DND-41 (cell line): ENCODE results near the gene SPEM2.

Experiments
- ATAC-seq: fragments of 200-7000 bp; cut with Tn5 transposase; 3 replicates; pipeline ENCODE4 v1.9.1; 2021; ENCODE audit warnings: low read depth; ENCODE audit not compliant: insufficient read depth
- DNase-seq: peaks from one replicate; pipeline ENCODE4 v3.0.0-alpha.2; 2020
- H2AFZ ChIP-seq: 2 replicates; pipeline ENCODE4 v1.6.0; 2012; ENCODE audit warnings: low read depth, low read length
- H3K27ac ChIP-seq: 2 replicates; pipeline ENCODE4 v1.5.1; 2012; ENCODE audit warnings: low read length, inconsistent platforms
- H3K27me3 ChIP-seq: fragments of 200-600 bp; sonication (generic); 2 replicates; pipeline ENCODE4 v1.6.0; 2012; ENCODE audit warnings: low read length, mild to moderate bottlenecking, inconsistent platforms; ENCODE audit not compliant: insufficient read depth, poor library complexity
- H3K36me3 ChIP-seq: 2 replicates; pipeline ENCODE4 v1.5.1; 2012; ENCODE audit warnings: low read length, inconsistent platforms; ENCODE audit not compliant: insufficient read depth
- H3K4me1 ChIP-seq: 2 replicates; pipeline ENCODE4 v1.5.1; 2012; ENCODE audit warnings: mild to moderate bottlenecking, low read length; ENCODE audit not compliant: insufficient read depth
- H3K4me2 ChIP-seq: 2 replicates; pipeline ENCODE4 v1.6.0; 2012; ENCODE audit warnings: mild to moderate bottlenecking, moderate library complexity, low read length, inconsistent platforms; ENCODE audit not compliant: insufficient read depth
- H3K4me3 ChIP-seq, 2 experiments: fragments of 200-600 bp in 1 of 2; shearing (Covaris generic) in 1 of 2; 2 replicates each; pipeline ENCODE4 v1.5.1; 2012 to 2016; ENCODE audit warnings: inconsistent platforms in 2 of 2, low read length in 2 of 2, mild to moderate bottlenecking in 2 of 2, low read depth in 1 of 2, moderate library complexity in 1 of 2
- H3K79me2 ChIP-seq: 2 replicates; pipeline ENCODE4 v1.6.0; 2012; ENCODE audit warnings: low read length, inconsistent platforms; ENCODE audit not compliant: insufficient read depth
- H3K9ac ChIP-seq: 2 replicates; pipeline ENCODE4 v1.6.0; 2012; ENCODE audit warnings: low read depth, mild to moderate bottlenecking, inconsistent platforms, low read length, moderate library complexity
- H3K9me3 ChIP-seq: 2 replicates; pipeline ENCODE4 v1.5.1; 2012; ENCODE audit warnings: low read length, moderate library complexity, mild to moderate bottlenecking, inconsistent platforms; ENCODE audit not compliant: insufficient read depth, severe bottlenecking
- H4K20me1 ChIP-seq: 2 replicates; pipeline ENCODE4 v1.6.0; 2012; ENCODE audit warnings: low read length; ENCODE audit not compliant: insufficient read depth
- CTCF ChIP-seq: IDR thresholded peaks from 2 replicates; pipeline ENCODE4 v1.5.1; 2012; ENCODE audit warnings: borderline replicate concordance, low read length, moderate library complexity, mild to moderate bottlenecking; ENCODE audit not compliant: poor library complexity, severe bottlenecking; ENCODE audit errors: extremely low read depth
- EZH2 ChIP-seq: IDR thresholded peaks from 3 replicates; pipeline ENCODE4 v1.6.1; 2012; ENCODE audit warnings: borderline replicate concordance, low read depth, mild to moderate bottlenecking, moderate library complexity, low read length, inconsistent platforms; ENCODE audit not compliant: severe bottlenecking

The SPEM2 gene

GRCh38 chr17:7429722-7430121 lies 4.3 kb downstream of the SPEM2 start:
- H3K4me3 ChIP-seq, result no peak overlapping the region
- ATAC-seq (no peak), DNase-seq (no peak)
- H3K79me2 ChIP-seq, result no peaks in the 10 kb centered on the region
- H3K9me3 ChIP-seq, result no peaks in the 10 kb centered on the region
- H3K27ac ChIP-seq, result no peak overlapping the region
- H3K9ac ChIP-seq, result no peak overlapping the region
- no peaks in the 10 kb centered on the region; the same call in 1 of the 2 replicates for H4K20me1 ChIP-seq
- H3K36me3 ChIP-seq, result no peaks in the 10 kb centered on the region
- H3K27me3 ChIP-seq, result no peaks in the 10 kb centered on the region
- H3K4me1 ChIP-seq, result no peaks in the 10 kb centered on the region
- TF ChIP-seq CTCF (no peak), EZH2 (no peak)
- no peak overlapping the region for H2AFZ ChIP-seq
- H3K4me2 ChIP-seq, result no peak overlapping the region

- Histone ChIP-seq H3K9me3 (no peaks in the 10 kb centered on the region), H3K36me3 (peaks cover 1% of the 10 kb centered on the region; the same call in 1 of the 2 replicates)
These were observed 5.8 kb downstream of the SPEM2 start for GRCh38 chr17:7431231-7431630.

GRCh38 chr17:7432296-7432695 lies 6.9 kb downstream of the SPEM2 start:
- DNase-seq (no peak), ATAC-seq (no peak)
- no peak overlapping the region for H2AFZ ChIP-seq
- peaks cover 4% of the 10 kb centered on the region; the same call in 1 of the 2 replicates for H3K36me3 ChIP-seq
- no peak overlapping the region for H3K27ac ChIP-seq
- H3K79me2 ChIP-seq, result peaks cover 15% of the 10 kb centered on the region
- H3K9me3 ChIP-seq, result no peaks in the 10 kb centered on the region
- H4K20me1 ChIP-seq, result no peaks in the 10 kb centered on the region
- no peak overlapping the region for H3K4me2 ChIP-seq
- H3K27me3 ChIP-seq, result no peaks in the 10 kb centered on the region
- H3K9ac ChIP-seq, result no peak overlapping the region
- no peak for TF ChIP-seq CTCF
- TF ChIP-seq EZH2, result no peak
- peaks cover 17% of the 10 kb centered on the region for H3K4me1 ChIP-seq
- H3K4me3 ChIP-seq, result no peak overlapping the region

More at GRCh38 chr17:7431231-7431630, 5.8 kb downstream of the SPEM2 start:
- peaks cover 10% of the 10 kb centered on the region for H3K4me1 ChIP-seq
- peaks cover 9% of the 10 kb centered on the region for H3K79me2 ChIP-seq
- TF ChIP-seq CTCF, result no peak
- TF ChIP-seq EZH2, result no peak
- H3K27ac ChIP-seq, result no peak overlapping the region
- no peak for DNase-seq
- H3K4me2 ChIP-seq, result no peak overlapping the region
- H3K4me3 ChIP-seq, result no peak overlapping the region
- no peaks in the 10 kb centered on the region; the same call in 1 of the 2 replicates for H4K20me1 ChIP-seq
- H3K9ac ChIP-seq, result no peak overlapping the region
- no peaks in the 10 kb centered on the region for H3K27me3 ChIP-seq
- H2AFZ ChIP-seq, result no peak overlapping the region
- ATAC-seq, result no peak
